Stimulated activated CD4-positive, alpha-beta T cell treated with anti-CD3 and anti-CD28 coated beads, Interleukin-4, amount 100 ng/mL, for 1 hour (primary cell): ENCODE data around the gene MRPL38.
A peak's percentile ranks its signal among the peaks of the same experiment; 100 is the strongest.

Experiments used
- DNase-seq: peaks from one replicate; pipeline ENCODE4 v3.0.0-alpha.2; 2020

MRPL38 gene

GRCh38 chr17:75904749-75905521, at the start of gene MRPL38:
MRPL38 (minus strand) TSS chr17:75904884; CDS start chr17:75904875, 9 bp downstream.
- peak; percentile 90 for DNase-seq

GRCh38 chr17:75950855-75951554, 46.3 kb upstream of the MRPL38 start:
- DNase-seq, result no peak

- no peak for DNase-seq
These were observed 45.7 kb upstream of the MRPL38 start for GRCh38 chr17:75950421-75950820.

GRCh38 chr17:75945211-75945610, 40.5 kb upstream of the MRPL38 start:
- no peak for DNase-seq

- DNase-seq, result no peak
These were observed 38.8 kb upstream of the MRPL38 start for GRCh38 chr17:75943491-75943890.

- DNase-seq, result no peak
These were observed 37.8 kb upstream of the MRPL38 start for GRCh38 chr17:75942473-75942872.

- no peak for DNase-seq
These were observed 36.7 kb upstream of the MRPL38 start for GRCh38 chr17:75941442-75941819.

GRCh38 chr17:75940727-75941441, 36.2 kb upstream of the MRPL38 start, which contains the start of gene FBF1:
FBF1 (minus strand) TSS chr17:75941042; CDS start chr17:75938149, 2,893 bp downstream.
- DNase-seq, result peak; percentile 90

- DNase-seq, result no peak
These were observed 33.0 kb upstream of the MRPL38 start for GRCh38 chr17:75937652-75938051.

GRCh38 chr17:75933808-75934207, 29.1 kb upstream of the MRPL38 start:
- no peak for DNase-seq

- DNase-seq, result no peak
These were observed 28.2 kb upstream of the MRPL38 start for GRCh38 chr17:75932852-75933251.

- DNase-seq, result no peak
These were observed 26.4 kb upstream of the MRPL38 start for GRCh38 chr17:75931062-75931461.

- DNase-seq, result no peak
These were observed 22.7 kb upstream of the MRPL38 start for GRCh38 chr17:75927286-75927922.

GRCh38 chr17:75926456-75926855, 21.8 kb upstream of the MRPL38 start:
- no peak for DNase-seq

GRCh38 chr17:75925912-75926311, 21.2 kb upstream of the MRPL38 start:
- DNase-seq, result no peak

- DNase-seq, result no peak
These were observed 20.4 kb upstream of the MRPL38 start for GRCh38 chr17:75925103-75925502.

GRCh38 chr17:75922963-75923874, 18.5 kb upstream of the MRPL38 start:
- DNase-seq, result no peak

GRCh38 chr17:75922173-75922961, 17.7 kb upstream of the MRPL38 start:
- DNase-seq, result no peak

GRCh38 chr17:75921596-75921995, 16.9 kb upstream of the MRPL38 start:
- no peak for DNase-seq

GRCh38 chr17:75920045-75920560, 15.4 kb upstream of the MRPL38 start:
- no peak for DNase-seq

- no peak for DNase-seq
These were observed 14.9 kb upstream of the MRPL38 start for GRCh38 chr17:75919611-75920010.
